H9 (cell line): Measurements from ENCODE around the gene HIPK2. TPM values are rescaled to one million over a fixed set of nuclear protein-coding genes. Genes with fewer than 3 reads are reported as not detected.

Experiments used
- DNase-seq: peaks from one replicate; pipeline ENCODE4 v3.0.0-alpha.2; 2017
- H2AFZ ChIP-seq: one replicate; pipeline ENCODE4 v1.6.1; 2013; ENCODE audit warnings: mild to moderate bottlenecking, low read length, control low read depth, moderate library complexity
- H2AK5ac ChIP-seq: 2 replicates; pipeline ENCODE4 v1.6.1; 2013; ENCODE audit warnings: low read length, control low read depth, mixed read lengths; ENCODE audit not compliant: insufficient read length
- H2BK120ac ChIP-seq: one replicate; pipeline ENCODE4 v1.6.1; 2013; ENCODE audit warnings: low read depth, mild to moderate bottlenecking, low read length, control low read depth, inconsistent platforms; ENCODE audit not compliant: poor library complexity, severe bottlenecking
- H2BK12ac ChIP-seq: 2 replicates; pipeline ENCODE4 v1.6.1; 2013; ENCODE audit warnings: low read length, control low read depth, mixed read lengths, low read depth; ENCODE audit not compliant: insufficient read length
- H2BK15ac ChIP-seq: 2 replicates; pipeline ENCODE4 v1.6.1; 2013; ENCODE audit warnings: low read depth, low read length, control low read depth
- H2BK20ac ChIP-seq: one replicate; pipeline ENCODE4 v1.6.1; 2013; ENCODE audit warnings: low read depth, mild to moderate bottlenecking, low read length, control low read depth, inconsistent platforms; ENCODE audit not compliant: poor library complexity, severe bottlenecking
- H2BK5ac ChIP-seq: 2 replicates; pipeline ENCODE4 v1.6.1; 2013; ENCODE audit warnings: low read length, control low read depth, mixed read lengths; ENCODE audit not compliant: insufficient read length
- H3K14ac ChIP-seq: 2 replicates; pipeline ENCODE4 v1.6.1; 2013; ENCODE audit warnings: low read length, control low read depth; ENCODE audit not compliant: insufficient read depth
- H3K18ac ChIP-seq: 2 replicates; pipeline ENCODE4 v1.6.1; 2013; ENCODE audit warnings: low read depth, mild to moderate bottlenecking, mixed read lengths, low read length, control low read depth; ENCODE audit not compliant: insufficient read length
- H3K23ac ChIP-seq: 2 replicates; pipeline ENCODE4 v1.6.1; 2013; ENCODE audit warnings: low read length, control low read depth, mixed read lengths, low read depth; ENCODE audit not compliant: insufficient read length
- H3K23me2 ChIP-seq: 2 replicates; pipeline ENCODE4 v1.6.1; 2013; ENCODE audit warnings: low read depth, mild to moderate bottlenecking, mixed read lengths, low read length, control low read depth; ENCODE audit not compliant: insufficient read length, poor library complexity, severe bottlenecking
- H3K27ac ChIP-seq: 2 replicates; pipeline ENCODE4 v1.5.1; 2013; ENCODE audit warnings: low read length, control low read depth, mixed read lengths, low read depth; ENCODE audit not compliant: insufficient read length
- H3K27me3 ChIP-seq: 2 replicates; pipeline ENCODE4 v1.6.1; 2013; ENCODE audit warnings: low read length, control low read depth, inconsistent platforms; ENCODE audit not compliant: insufficient read depth
- H3K4ac ChIP-seq: 2 replicates; pipeline ENCODE4 v1.6.1; 2013; ENCODE audit warnings: low read depth, mild to moderate bottlenecking, control low read depth, inconsistent platforms, low read length, moderate library complexity
- H3K4me1 ChIP-seq: 2 replicates; pipeline ENCODE4 v1.6.1; 2013; ENCODE audit warnings: low read length, control low read depth, inconsistent platforms; ENCODE audit not compliant: insufficient read depth
- H3K4me2 ChIP-seq: 2 replicates; pipeline ENCODE4 v1.6.1; 2013; ENCODE audit warnings: low read length, control low read depth, mixed read lengths; ENCODE audit not compliant: insufficient read length, insufficient read depth
- H3K56ac ChIP-seq: 2 replicates; pipeline ENCODE4 v1.6.1; 2013; ENCODE audit warnings: low read depth, mild to moderate bottlenecking, mixed read lengths, low read length, control low read depth; ENCODE audit not compliant: insufficient read length
- H3K79me1 ChIP-seq: 2 replicates; pipeline ENCODE4 v1.6.1; 2013; ENCODE audit warnings: low read depth, mild to moderate bottlenecking, moderate library complexity, low read length, control low read depth, inconsistent platforms; ENCODE audit not compliant: insufficient read depth, poor library complexity, severe bottlenecking
- H3K79me2 ChIP-seq: 2 replicates; pipeline ENCODE4 v1.6.1; 2013; ENCODE audit warnings: low read length, control low read depth, inconsistent platforms; ENCODE audit not compliant: insufficient read depth
- H3K9ac ChIP-seq: 2 replicates; pipeline ENCODE4 v1.6.1; 2013; ENCODE audit warnings: low read length, control low read depth, mixed read lengths; ENCODE audit not compliant: insufficient read length; ENCODE audit errors: extremely low read depth
- H3K9me3 ChIP-seq: one replicate; pipeline ENCODE4 v1.6.1; 2013; ENCODE audit warnings: low read depth, low read length, inconsistent platforms; ENCODE audit not compliant: control insufficient read depth
- H3T11ph ChIP-seq: one replicate; pipeline ENCODE4 v1.6.1; 2013; ENCODE audit warnings: mild to moderate bottlenecking, low read length, control low read depth, inconsistent platforms
- H4K20me1 ChIP-seq: one replicate; pipeline ENCODE4 v1.6.1; 2013; ENCODE audit not compliant: control insufficient read depth, insufficient read length, insufficient read depth
- H4K5ac ChIP-seq: 2 replicates; pipeline ENCODE4 v1.6.1; 2013; ENCODE audit warnings: low read depth, mild to moderate bottlenecking, mixed read lengths, low read length, control low read depth; ENCODE audit not compliant: insufficient read length
- H4K8ac ChIP-seq: replicated peaks from 2 replicates; pipeline ENCODE4 v1.6.1; 2013; ENCODE audit warnings: low read length, control low read depth, mixed read lengths, low read depth; ENCODE audit not compliant: insufficient read length
- H4K91ac ChIP-seq: 2 replicates; pipeline ENCODE4 v1.6.1; 2013; ENCODE audit warnings: low read depth, mild to moderate bottlenecking, moderate library complexity, mixed read lengths, low read length, control low read depth; ENCODE audit not compliant: insufficient read length
- H3K27ac Mint-ChIP-seq, 3 experiments: 2 replicates in 2 of 3; 3 replicates in 1 of 3; pipeline ENCODE4 v1.8.0; 2020 to 2021; ENCODE audit warnings: mixed read lengths in 3 of 3, mild to moderate bottlenecking in 1 of 3, moderate library complexity in 1 of 3
- H3K27me3 Mint-ChIP-seq: 2 replicates; pipeline ENCODE4 v1.8.0; 2021; ENCODE audit warnings: low read depth, mild to moderate bottlenecking, moderate library complexity, mixed read lengths
- H3K36me3 Mint-ChIP-seq, 3 experiments: 2 replicates in 2 of 3; 3 replicates in 1 of 3; pipeline ENCODE4 v1.8.0; 2020 to 2021; ENCODE audit warnings: low read depth in 3 of 3, mixed read lengths in 3 of 3; ENCODE audit not compliant: insufficient read depth in 1 of 3
- H3K4me1 Mint-ChIP-seq, 2 experiments: 2 replicates each; pipeline ENCODE4 v1.8.0; 2020; ENCODE audit warnings: mixed read lengths in 2 of 2
- H3K4me3 Mint-ChIP-seq, 2 experiments: 2 replicates in 1 of 2; 3 replicates in 1 of 2; pipeline ENCODE4 v1.8.0; 2020 to 2021; ENCODE audit warnings: mild to moderate bottlenecking in 2 of 2, mixed read lengths in 2 of 2, moderate library complexity in 1 of 2
- H3K9me3 Mint-ChIP-seq, 2 experiments: 2 replicates in 1 of 2; 3 replicates in 1 of 2; pipeline ENCODE4 v1.8.0; 2020; ENCODE audit warnings: mild to moderate bottlenecking in 2 of 2, mixed read lengths in 2 of 2, moderate library complexity in 1 of 2
- CTCF ChIP-seq: fragments of 200-600 bp; sonication (generic); conservative IDR thresholded peaks from 3 replicates; pipeline ENCODE4 v1.8.0; 2021; ENCODE audit warnings: antibody characterized with exemption, mild to moderate bottlenecking
- WGBS: extraction: QIAGEN DNeasy Blood & Tissue Kit; methylation state at CpG from one replicate; pipeline ENCODE4 v1.1.7; 2013; ENCODE audit warnings: missing lambda C conversion rate, low lambda C conversion rate, mixed read lengths; ENCODE audit not compliant: insufficient read length; ENCODE audit errors: extremely low coverage; 5-methylcytosine and 5-hydroxymethylcytosine counted together
- total RNA-seq: library from RNA; stranded (reverse); gene quantifications from 2 replicates; pipeline ENCODE4 v1.2.1, GENCODE V29; 2021

Gene HIPK2
- total RNA-seq, 1 experiment from 2014 or later: 21.9 TPM

- Histone ChIP-seq H2BK15ac (no peak overlapping the region), H3K79me2 (no peaks in the 10 kb centered on the region), H3K14ac (no peak overlapping the region), H3K27ac (no peak overlapping the region), H2AK5ac (no peak overlapping the region), H3K9me3 (no peaks in the 10 kb centered on the region), H2BK120ac (no peak overlapping the region), H2BK20ac (no peak overlapping the region), H4K5ac (no peak overlapping the region), H3K9ac (no peak overlapping the region), H3T11ph (no peak overlapping the region), H3K79me1 (no peaks in the 10 kb centered on the region), H3K56ac (no peak overlapping the region), H3K18ac (no peak overlapping the region), H3K27me3 (no peaks in the 10 kb centered on the region), H2BK5ac (no peak overlapping the region), H2AFZ (no peak overlapping the region), H3K23me2 (no peaks in the 10 kb centered on the region), H3K4ac (no peak overlapping the region), H3K4me1 (no peaks in the 10 kb centered on the region), H4K91ac (no peak overlapping the region), H3K4me2 (no peak overlapping the region), H4K20me1 (no peaks in the 10 kb centered on the region), H4K8ac (no peak overlapping the region), H2BK12ac (no peak overlapping the region), H3K23ac (no peak overlapping the region)
- no peaks in the 10 kb centered on the region; a peak in 1 of 7 replicates for H3K36me3 Mint-ChIP-seq
- H3K9me3 Mint-ChIP-seq: peaks cover 0 to 3% of the 10 kb centered on the region in 2 experiments; a peak in 2 of 5 replicates
- no peak for DNase-seq
- H3K4me1 Mint-ChIP-seq: peaks cover 13 to 23% of the 10 kb centered on the region in 2 experiments
- H3K27me3 Mint-ChIP-seq: no peaks in the 10 kb centered on the region
- no peak for TF ChIP-seq CTCF
- whole genome bisulfite sequencing: no CpG with 5 or more reads among the region's 10 CpGs
- H3K27ac Mint-ChIP-seq: peak overlapping the region in 1 of 3 experiments; percentile 83; a peak in 1 of 7 replicates
- no peak overlapping the region for H3K4me3 Mint-ChIP-seq
Measured at GRCh38 chr7:139674341-139674740, 103.5 kb downstream of the HIPK2 start.
